ENCODE results near the gene CRYAA.

- no peak for TF ChIP-seq CTCF (IDR thresholded peaks at IDR 0.05)
- no peak for TF ChIP-seq POLR2A (IDR thresholded peaks at IDR 0.05)
These were observed 18.9 kb downstream of the CRYAA start for GRCh38 chr21:43187715-43188114.

All from heart left ventricle (tissue), 13 donors.